Liver (tissue), 9 donors: ENCODE data around the gene DNAH10. TPM values are rescaled to one million over a fixed set of nuclear protein-coding genes. Genes with fewer than 3 reads are reported as not detected.

Experiments
- DNase-seq: peaks from one replicate; pipeline ENCODE4 v3.0.0-alpha.2; 2017; ENCODE audit warnings: low spot score
- H3K27ac ChIP-seq, 2 donors: one replicate each; pipeline ENCODE4 v1.7.0; 2013; ENCODE audit warnings: inconsistent platforms in 2 of 2, low read length in 2 of 2, control low read depth in 1 of 2, low read depth in 1 of 2, mild to moderate bottlenecking in 1 of 2
- H3K27me3 ChIP-seq, 4 donors: one replicate each; pipeline versions ENCODE4 v1.6.1 to v1.7.0; 2013; ENCODE audit warnings: low read length in 3 of 4, inconsistent platforms in 1 of 4, mild to moderate bottlenecking in 1 of 4, moderate library complexity in 1 of 4; ENCODE audit not compliant: control insufficient read depth in 4 of 4, insufficient read depth in 4 of 4
- H3K36me3 ChIP-seq, 4 donors: one replicate each; pipeline versions ENCODE4 v1.6.1 to v1.7.0; 2013; ENCODE audit warnings: low read length in 3 of 4, mild to moderate bottlenecking in 3 of 4, low read depth in 1 of 4, moderate library complexity in 1 of 4; ENCODE audit not compliant: control insufficient read depth in 4 of 4, insufficient read depth in 3 of 4
- H3K4me1 ChIP-seq, 4 donors: one replicate each; pipeline versions ENCODE4 v1.6.1 to v1.7.0; 2013; ENCODE audit warnings: low read length in 3 of 4, mild to moderate bottlenecking in 3 of 4, moderate library complexity in 1 of 4; ENCODE audit not compliant: control insufficient read depth in 4 of 4, insufficient read depth in 4 of 4
- H3K4me3 ChIP-seq, 3 donors: one replicate each; pipeline versions ENCODE4 v1.6.1 to v1.7.0; 2013; ENCODE audit warnings: low read length in 3 of 3, control low read depth in 1 of 3, low read depth in 1 of 3, mild to moderate bottlenecking in 1 of 3
- H3K9ac ChIP-seq, 2 donors: one replicate each; pipeline ENCODE4 v1.7.0; 2013; ENCODE audit warnings: low read length in 2 of 2, mild to moderate bottlenecking in 2 of 2, moderate library complexity in 2 of 2, control low read depth in 1 of 2, low read depth in 1 of 2
- H3K9me3 ChIP-seq, 4 donors: one replicate each; pipeline versions ENCODE4 v1.6.1 to v1.7.0; 2013; ENCODE audit warnings: low read length in 3 of 4; ENCODE audit not compliant: control insufficient read depth in 4 of 4
- ATF3 ChIP-seq: IDR thresholded peaks from 2 replicates; pipeline ENCODE4 v1.6.1; 2016; ENCODE audit warnings: antibody characterized with exemption
- CTCF ChIP-seq: fragments of 150-350 bp; IDR thresholded peaks from 2 replicates; pipeline ENCODE4 v1.5.1; 2017; ENCODE audit warnings: improper control_type of control experiment, low read depth, low read length; ENCODE audit not compliant: missing input control
- EGR1 ChIP-seq, 2 donors: IDR thresholded peaks; 2 replicates each; pipeline ENCODE4 v1.6.1; 2016 to 2018; ENCODE audit warnings: antibody characterized with exemption in 2 of 2, low read depth in 2 of 2
- FOXA1 ChIP-seq: IDR thresholded peaks from 2 replicates; pipeline ENCODE4 v1.6.1; 2016; ENCODE audit warnings: antibody characterized with exemption
- GABPA ChIP-seq, 2 donors: IDR thresholded peaks in 1 of 2; conservative IDR thresholded peaks in 1 of 2; 2 replicates each; pipeline ENCODE4 v1.6.1; 2016; ENCODE audit warnings: antibody characterized with exemption in 2 of 2, mild to moderate bottlenecking in 1 of 2, moderate library complexity in 1 of 2
- HNF4A ChIP-seq, 2 donors: conservative IDR thresholded peaks; 2 replicates each; pipeline ENCODE4 v1.6.1; 2016; ENCODE audit warnings: antibody characterized with exemption in 2 of 2, mild to moderate bottlenecking in 2 of 2
- HNF4G ChIP-seq: IDR thresholded peaks from 2 replicates; pipeline ENCODE4 v1.6.1; 2016; ENCODE audit warnings: antibody characterized with exemption
- NR2F2 ChIP-seq: IDR thresholded peaks from 2 replicates; pipeline ENCODE4 v1.6.1; 2016; ENCODE audit warnings: antibody characterized with exemption
- RAD21 ChIP-seq, 2 donors: IDR thresholded peaks; 2 replicates each; pipeline ENCODE4 v1.6.1; 2016; ENCODE audit warnings: antibody characterized with exemption in 2 of 2, mild to moderate bottlenecking in 2 of 2
- SP1 ChIP-seq: IDR thresholded peaks from 2 replicates; pipeline ENCODE4 v1.6.1; 2018; ENCODE audit warnings: antibody characterized with exemption, mild to moderate bottlenecking
- TAF1 ChIP-seq: conservative IDR thresholded peaks from 2 replicates; pipeline ENCODE4 v1.6.1; 2016; ENCODE audit warnings: antibody characterized with exemption, mild to moderate bottlenecking
- YY1 ChIP-seq: IDR thresholded peaks from 2 replicates; pipeline ENCODE4 v1.6.1; 2016; ENCODE audit warnings: antibody characterized with exemption, mild to moderate bottlenecking
- WGBS: extraction: QIAGEN DNeasy Blood & Tissue Kit; methylation state at CpG from one replicate; pipeline ENCODE4 v1.1.7; 2013; 5-methylcytosine and 5-hydroxymethylcytosine counted together
- polyA plus RNA-seq, 2 donors: library from polyadenylated mRNA; stranded (reverse) in 1 of 2; unstranded in 1 of 2; fragments of 200-250 nt in 1 of 2; fragments of >200 nt in 1 of 2; fragmentation: Nextera tagmentation in 1 of 2; extraction: Ambion mirVana in 1 of 2; gene quantifications; one replicate each; pipeline versions ENCODE4 v1.2.1 to v1.2.3, GENCODE V29; 2013 to 2015
- total RNA-seq, 2 donors: library from RNA; depleted of rRNA; stranded (reverse); fragments of >200 nt; gene quantifications; one replicate each; pipeline ENCODE4 v1.2.3, GENCODE V29; 2014
- TF ChIP-seq, protein P1 (sequence below): IDR thresholded peaks from 2 replicates; pipeline ENCODE4 v1.6.1; 2016; ENCODE audit warnings: antibody characterized with exemption, mild to moderate bottlenecking
- TF ChIP-seq, protein P2 (sequence below): IDR thresholded peaks from 2 replicates; pipeline ENCODE4 v1.6.1; 2016; ENCODE audit warnings: antibody characterized with exemption
- TF ChIP-seq, protein P3 (sequence below): IDR thresholded peaks from 2 replicates; pipeline ENCODE4 v1.6.1; 2016; ENCODE audit warnings: antibody characterized with exemption
- donor health status: healthy.
- donor health status: healthy.
- donor health status: healthy.
- donor health status: healthy.
- donor health status: healthy.

The DNAH10 gene
- total and polyA plus RNA-seq, 4 donors: 0.05 to 0.47 (median 0.07) TPM

- Histone ChIP-seq H3K9me3 (peaks cover 0 to 19% (median 4%) of the 10 kb centered on the region in 4 donors), H3K4me3 (no peak overlapping the region), H3K27me3 (no peaks in the 10 kb centered on the region), H3K9ac (no peak overlapping the region), H3K27ac (no peak overlapping the region), H3K4me1 (no peaks in the 10 kb centered on the region), H3K36me3 (no peaks in the 10 kb centered on the region)
- no peak for DNase-seq
- TF ChIP-seq SP1: no peak
- TF ChIP-seq TAF1: no peak
- TF ChIP-seq GABPA (IDR thresholded peaks at IDR 0.05 in 1 of 2, conservative IDR thresholded peaks at IDR 0.05 in 1 of 2): no peak
- WGBS: 86% methylated on average over 2 of the region's 2 CpGs
These were observed 68.6 kb downstream of the DNAH10 start for GRCh38 chr12:123830675-123831074.

DNA sequence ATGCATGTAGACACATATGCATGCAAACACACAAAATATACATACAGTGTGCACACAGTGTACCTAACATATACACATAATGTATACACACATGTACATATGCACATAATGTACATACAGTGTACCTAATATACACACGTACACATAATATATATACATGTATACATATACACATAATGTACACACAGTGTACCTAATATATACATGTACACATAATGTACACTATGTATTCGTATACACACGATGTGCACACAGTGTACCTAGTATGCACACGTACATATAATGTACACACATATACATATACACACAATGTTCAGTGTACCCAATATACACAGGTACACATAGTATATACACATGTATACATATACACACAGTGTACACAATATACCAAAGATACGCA lies 70.0 kb downstream of the DNAH10 start:
- no peak for TF ChIP-seq NR2F2
- TF ChIP-seq, protein P1, sequence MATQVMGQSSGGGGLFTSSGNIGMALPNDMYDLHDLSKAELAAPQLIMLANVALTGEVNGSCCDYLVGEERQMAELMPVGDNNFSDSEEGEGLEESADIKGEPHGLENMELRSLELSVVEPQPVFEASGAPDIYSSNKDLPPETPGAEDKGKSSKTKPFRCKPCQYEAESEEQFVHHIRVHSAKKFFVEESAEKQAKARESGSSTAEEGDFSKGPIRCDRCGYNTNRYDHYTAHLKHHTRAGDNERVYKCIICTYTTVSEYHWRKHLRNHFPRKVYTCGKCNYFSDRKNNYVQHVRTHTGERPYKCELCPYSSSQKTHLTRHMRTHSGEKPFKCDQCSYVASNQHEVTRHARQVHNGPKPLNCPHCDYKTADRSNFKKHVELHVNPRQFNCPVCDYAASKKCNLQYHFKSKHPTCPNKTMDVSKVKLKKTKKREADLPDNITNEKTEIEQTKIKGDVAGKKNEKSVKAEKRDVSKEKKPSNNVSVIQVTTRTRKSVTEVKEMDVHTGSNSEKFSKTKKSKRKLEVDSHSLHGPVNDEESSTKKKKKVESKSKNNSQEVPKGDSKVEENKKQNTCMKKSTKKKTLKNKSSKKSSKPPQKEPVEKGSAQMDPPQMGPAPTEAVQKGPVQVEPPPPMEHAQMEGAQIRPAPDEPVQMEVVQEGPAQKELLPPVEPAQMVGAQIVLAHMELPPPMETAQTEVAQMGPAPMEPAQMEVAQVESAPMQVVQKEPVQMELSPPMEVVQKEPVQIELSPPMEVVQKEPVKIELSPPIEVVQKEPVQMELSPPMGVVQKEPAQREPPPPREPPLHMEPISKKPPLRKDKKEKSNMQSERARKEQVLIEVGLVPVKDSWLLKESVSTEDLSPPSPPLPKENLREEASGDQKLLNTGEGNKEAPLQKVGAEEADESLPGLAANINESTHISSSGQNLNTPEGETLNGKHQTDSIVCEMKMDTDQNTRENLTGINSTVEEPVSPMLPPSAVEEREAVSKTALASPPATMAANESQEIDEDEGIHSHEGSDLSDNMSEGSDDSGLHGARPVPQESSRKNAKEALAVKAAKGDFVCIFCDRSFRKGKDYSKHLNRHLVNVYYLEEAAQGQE: no peak
- no peak for TF ChIP-seq YY1
- H3K9ac ChIP-seq: no peak overlapping the region
- no peak overlapping the region for H3K27ac ChIP-seq
- no peaks in the 10 kb centered on the region for H3K36me3 ChIP-seq
- H3K4me3 ChIP-seq: no peak overlapping the region
- no peaks in the 10 kb centered on the region for H3K27me3 ChIP-seq
- H3K4me1 ChIP-seq: no peaks in the 10 kb centered on the region
- no peak for DNase-seq
- H3K9me3 ChIP-seq: peaks cover 0 to 19% (median 4%) of the 10 kb centered on the region in 4 donors
- WGBS: 93% methylated on average over 5 of the region's 5 CpGs

DNA sequence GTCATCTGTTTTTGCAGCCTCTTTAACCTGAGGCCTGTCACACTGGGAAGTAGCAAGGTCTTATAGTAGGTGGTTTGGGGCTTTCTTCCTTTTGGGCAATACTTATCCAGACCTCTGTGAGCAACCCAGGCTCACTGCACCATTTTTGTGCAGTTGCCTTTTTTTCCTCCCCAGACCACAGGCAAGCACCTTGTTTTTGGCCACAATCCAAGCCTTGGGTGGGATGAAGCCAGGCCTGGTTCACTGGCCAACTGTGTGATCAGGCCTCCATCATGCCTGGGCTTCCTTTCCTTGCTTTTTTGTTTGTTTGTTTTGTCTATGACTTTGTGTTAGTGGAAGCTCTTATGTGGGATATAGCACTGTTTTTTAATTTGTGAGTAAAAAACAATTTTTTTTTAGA lies 71.7 kb downstream of the DNAH10 start:
- no peak overlapping the region for H3K9ac ChIP-seq
- H3K9me3 ChIP-seq: peaks cover 0 to 13% (median 1%) of the 10 kb centered on the region in 4 donors
- no peak overlapping the region for H3K4me3 ChIP-seq
- TF ChIP-seq RAD21 (IDR thresholded peaks at IDR 0.05) (no peak), EGR1 (IDR thresholded peaks at IDR 0.05; ENCODE audit: low read depth in 2 of 2) (no peak), FOXA1 (no peak), SP1 (no peak), TAF1 (no peak), HNF4A (conservative IDR thresholded peaks at IDR 0.05) (no peak), GABPA (IDR thresholded peaks at IDR 0.05 in 1 of 2, conservative IDR thresholded peaks at IDR 0.05 in 1 of 2) (no peak), HNF4G (no peak), YY1 (no peak), CTCF (no peak), ATF3 (no peak), NR2F2 (no peak)
- TF ChIP-seq, protein P2, sequence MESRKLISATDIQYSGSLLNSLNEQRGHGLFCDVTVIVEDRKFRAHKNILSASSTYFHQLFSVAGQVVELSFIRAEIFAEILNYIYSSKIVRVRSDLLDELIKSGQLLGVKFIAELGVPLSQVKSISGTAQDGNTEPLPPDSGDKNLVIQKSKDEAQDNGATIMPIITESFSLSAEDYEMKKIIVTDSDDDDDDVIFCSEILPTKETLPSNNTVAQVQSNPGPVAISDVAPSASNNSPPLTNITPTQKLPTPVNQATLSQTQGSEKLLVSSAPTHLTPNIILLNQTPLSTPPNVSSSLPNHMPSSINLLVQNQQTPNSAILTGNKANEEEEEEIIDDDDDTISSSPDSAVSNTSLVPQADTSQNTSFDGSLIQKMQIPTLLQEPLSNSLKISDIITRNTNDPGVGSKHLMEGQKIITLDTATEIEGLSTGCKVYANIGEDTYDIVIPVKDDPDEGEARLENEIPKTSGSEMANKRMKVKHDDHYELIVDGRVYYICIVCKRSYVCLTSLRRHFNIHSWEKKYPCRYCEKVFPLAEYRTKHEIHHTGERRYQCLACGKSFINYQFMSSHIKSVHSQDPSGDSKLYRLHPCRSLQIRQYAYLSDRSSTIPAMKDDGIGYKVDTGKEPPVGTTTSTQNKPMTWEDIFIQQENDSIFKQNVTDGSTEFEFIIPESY: no peak
- TF ChIP-seq, protein P1: no peak
- TF ChIP-seq, protein P3, sequence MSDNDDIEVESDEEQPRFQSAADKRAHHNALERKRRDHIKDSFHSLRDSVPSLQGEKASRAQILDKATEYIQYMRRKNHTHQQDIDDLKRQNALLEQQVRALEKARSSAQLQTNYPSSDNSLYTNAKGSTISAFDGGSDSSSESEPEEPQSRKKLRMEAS: no peak
- no peaks in the 10 kb centered on the region for H3K27me3 ChIP-seq
- no peaks in the 10 kb centered on the region for H3K36me3 ChIP-seq
- H3K4me1 ChIP-seq: no peaks in the 10 kb centered on the region
- no peak overlapping the region for H3K27ac ChIP-seq
- no peak for DNase-seq
